ENCODE results near the gene TRPC4. TPM values are rescaled to one million over a fixed set of nuclear protein-coding genes. Genes with fewer than 3 reads are reported as not detected.
"Not testable (repeated sequence)": the region's sequence is repeated elsewhere in the genome, so short reads cannot be mapped to it uniquely, and the experiment has no call there.

The TRPC4 gene
- total RNA-seq, 2 experiments from 2014 or later = not detected

DNA sequence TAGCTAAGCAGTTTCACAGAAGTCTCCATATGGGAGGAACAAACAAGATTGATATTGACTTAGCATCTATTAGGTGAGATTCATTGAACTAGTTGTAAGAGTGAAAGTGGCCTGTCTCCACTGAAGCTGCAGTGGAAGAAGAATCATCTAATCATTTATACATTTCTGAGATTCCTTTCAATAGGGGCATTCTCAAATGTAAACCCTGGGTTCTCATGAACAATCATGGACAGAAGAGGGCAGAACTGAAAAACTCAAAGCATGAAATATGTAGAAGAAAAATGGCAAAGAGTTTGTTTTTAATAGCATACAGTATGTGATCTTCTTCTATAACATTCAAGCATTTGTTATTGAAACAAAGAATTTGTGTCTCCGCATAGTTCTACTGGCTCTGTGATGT is 253.4 kb downstream of the TRPC4 start:
- no peak overlapping the region for H3K4me3 Mint-ChIP-seq
- H3K36me3 Mint-ChIP-seq = no peaks in the 10 kb centered on the region
- no peak for ATAC-seq (ENCODE audit: low read depth)

DNA sequence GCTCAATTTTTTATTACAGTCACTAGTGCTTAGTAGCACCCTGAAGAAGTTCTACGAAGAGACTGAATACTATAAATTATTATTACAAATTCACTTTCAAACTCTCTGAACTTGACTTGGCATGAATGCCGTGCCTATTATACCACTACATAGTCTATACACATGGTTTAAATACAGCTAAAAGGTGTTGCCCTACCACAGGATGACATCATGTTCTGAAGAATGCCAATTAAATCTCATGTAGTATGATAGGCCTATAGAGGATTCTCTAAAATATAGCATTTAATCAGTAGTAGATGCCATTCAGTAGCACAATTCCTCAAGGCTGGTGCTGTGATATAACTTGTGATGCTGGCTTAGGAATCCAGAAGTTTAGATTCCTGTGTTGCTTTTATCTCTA is 254.3 kb downstream of the TRPC4 start:
- DNase-seq (no peak), ATAC-seq (ENCODE audit: low read depth) (no peak)
- no peaks in the 10 kb centered on the region for H3K27me3 Mint-ChIP-seq
- peaks cover 2% of the 10 kb centered on the region for H3K9me3 Mint-ChIP-seq
- no peak overlapping the region for H3K4me3 Mint-ChIP-seq
- POLR2A ChIA-PET = no interaction called here
- no peaks in the 10 kb centered on the region for H3K4me1 Mint-ChIP-seq
- H3K27ac Mint-ChIP-seq = no peak overlapping the region
- H3K36me3 Mint-ChIP-seq = no peaks in the 10 kb centered on the region

More for the DNA sequence above, 253.4 kb downstream of the TRPC4 start:
- Mint-ChIP-seq H3K9me3 (peaks cover 2% of the 10 kb centered on the region), H3K4me1 (no peaks in the 10 kb centered on the region), H3K27ac (no peak overlapping the region), H3K27me3 (no peaks in the 10 kb centered on the region)
- DNase-seq = no peak
- POLR2A ChIA-PET = no interaction called here

GRCh38 chr13:37613638-37614037 is 255.9 kb downstream of the TRPC4 start:
- Mint-ChIP-seq H3K36me3 (no peaks in the 10 kb centered on the region), H3K9me3 (no peaks in the 10 kb centered on the region)
- POLR2A ChIA-PET = no interaction called here

GRCh38 chr13:37613236-37613635 is 256.3 kb downstream of the TRPC4 start:
- no peaks in the 10 kb centered on the region for H3K36me3 Mint-ChIP-seq
- DNase-seq = no peak
- no peak overlapping the region for H3K27ac Mint-ChIP-seq
- no peaks in the 10 kb centered on the region for H3K4me1 Mint-ChIP-seq
- ATAC-seq (ENCODE audit: low read depth) = no peak
- no peak overlapping the region for H3K4me3 Mint-ChIP-seq
- POLR2A ChIA-PET = no interaction called here
- no peaks in the 10 kb centered on the region for H3K27me3 Mint-ChIP-seq
- H3K9me3 Mint-ChIP-seq = no peaks in the 10 kb centered on the region

More at GRCh38 chr13:37613638-37614037, 255.9 kb downstream of the TRPC4 start:
- H3K4me3 Mint-ChIP-seq = no peak overlapping the region
- no peak overlapping the region for H3K27ac Mint-ChIP-seq
- ATAC-seq (ENCODE audit: low read depth) (no peak), DNase-seq (no peak)
- no peaks in the 10 kb centered on the region for H3K27me3 Mint-ChIP-seq
- H3K4me1 Mint-ChIP-seq = no peaks in the 10 kb centered on the region

- POLR2A ChIA-PET = no interaction called here
- DNase-seq = no peak
- H3K36me3 Mint-ChIP-seq = no peaks in the 10 kb centered on the region
- no peak overlapping the region for H3K4me3 Mint-ChIP-seq
- peaks cover 4% of the 10 kb centered on the region for H3K9me3 Mint-ChIP-seq
- H3K4me1 Mint-ChIP-seq = no peaks in the 10 kb centered on the region
- H3K27ac Mint-ChIP-seq = no peak overlapping the region
- no peak for ATAC-seq (ENCODE audit: low read depth)
- no peaks in the 10 kb centered on the region for H3K27me3 Mint-ChIP-seq
Observed at GRCh38 chr13:37608750-37609339, 260.7 kb downstream of the TRPC4 start.

GRCh38 chr13:37602733-37603381 is 266.7 kb downstream of the TRPC4 start:
- Mint-ChIP-seq H3K4me3 (no peak overlapping the region), H3K4me1 (no peaks in the 10 kb centered on the region), H3K27me3 (no peaks in the 10 kb centered on the region), H3K9me3 (peaks cover 4% of the 10 kb centered on the region), H3K36me3 (no peaks in the 10 kb centered on the region), H3K27ac (no peak overlapping the region)
- DNase-seq (no peak), ATAC-seq (ENCODE audit: low read depth) (no peak)
- POLR2A ChIA-PET = no interaction called here

GRCh38 chr13:37601648-37602440 is 267.7 kb downstream of the TRPC4 start:
- no peak for ATAC-seq (ENCODE audit: low read depth)
- H3K9me3 Mint-ChIP-seq = peaks cover 2% of the 10 kb centered on the region

DNA sequence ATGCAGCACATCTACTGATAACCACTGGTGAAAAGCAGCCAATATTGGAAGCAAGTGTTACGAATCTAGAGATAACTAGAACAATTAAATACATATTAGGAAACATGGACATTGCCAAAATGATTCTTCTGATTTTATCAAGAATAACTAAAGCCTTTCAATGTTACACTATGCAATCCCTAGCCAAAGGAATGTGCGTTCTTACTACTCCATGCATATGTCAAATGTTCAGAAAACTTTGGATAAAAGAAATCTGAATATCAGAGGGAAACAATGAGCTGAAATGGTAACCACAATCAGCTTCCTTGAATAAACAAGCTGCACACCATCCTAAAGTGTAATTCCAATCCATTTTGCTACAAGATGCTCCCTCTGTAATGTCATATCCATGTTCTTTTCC is 270.1 kb downstream of the TRPC4 start:
- Mint-ChIP-seq H3K36me3 (no peaks in the 10 kb centered on the region), H3K4me1 (no peaks in the 10 kb centered on the region), H3K9me3 (no peaks in the 10 kb centered on the region), H3K4me3 (no peak overlapping the region), H3K27ac (no peak overlapping the region), H3K27me3 (no peaks in the 10 kb centered on the region)
- no peak for DNase-seq
- ATAC-seq (ENCODE audit: low read depth) = no peak
- POLR2A ChIA-PET = no interaction called here

More at GRCh38 chr13:37601648-37602440, 267.7 kb downstream of the TRPC4 start:
- Mint-ChIP-seq H3K36me3 (no peaks in the 10 kb centered on the region), H3K27me3 (no peaks in the 10 kb centered on the region), H3K4me1 (no peaks in the 10 kb centered on the region), H3K4me3 (no peak overlapping the region), H3K27ac (no peak overlapping the region)
- POLR2A ChIA-PET = no interaction called here
- no peak for DNase-seq

- no peaks in the 10 kb centered on the region for H3K9me3 Mint-ChIP-seq
- no peak within 1 kb of the TSS for H3K27ac Mint-ChIP-seq
- ATAC-seq (ENCODE audit: low read depth) = no peak
- no peaks in the 10 kb centered on the region for H3K27me3 Mint-ChIP-seq
- H3K4me3 Mint-ChIP-seq = no peak within 1 kb of the TSS
- H3K4me1 Mint-ChIP-seq = no peaks in the 10 kb centered on the region
- no peak for DNase-seq
- POLR2A ChIA-PET = no interaction called here
- H3K36me3 Mint-ChIP-seq = no peaks in the 10 kb centered on the region
Observed at GRCh38 chr13:37598597-37598996, 271.0 kb downstream of the TRPC4 start, which contains the start of gene POSTN. TSS of gene POSTN (minus strand) at chr13:37598768. CDS start at chr13:37598726, 42 bp downstream.

DNA sequence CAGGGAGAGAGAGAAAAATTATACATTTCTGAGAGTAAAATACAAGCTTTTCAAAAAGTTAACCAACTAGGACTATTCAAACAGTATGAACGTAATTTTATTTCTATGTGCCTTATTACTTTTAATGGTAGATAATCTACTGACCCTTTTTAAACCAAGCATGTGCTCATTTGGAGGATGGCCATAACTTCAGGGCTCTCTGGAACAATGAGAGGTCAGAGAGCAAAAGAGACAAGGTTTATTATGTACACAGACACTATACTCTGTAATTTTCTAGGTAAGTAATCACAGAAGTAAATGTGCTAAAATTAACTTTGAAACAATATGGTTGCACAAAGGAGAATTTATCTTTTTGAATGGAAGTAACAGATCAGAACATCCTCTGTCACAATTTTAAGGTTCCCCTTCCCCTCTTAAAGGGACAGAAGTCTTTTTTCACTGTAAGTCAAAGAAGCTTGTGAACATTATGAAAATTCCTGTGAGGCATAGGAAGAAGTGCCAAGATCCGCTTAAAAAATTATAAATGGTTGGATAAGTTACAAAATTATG is 272.0 kb downstream of the TRPC4 start:
- Mint-ChIP-seq H3K4me1 (no peaks in the 10 kb centered on the region), H3K36me3 (no peaks in the 10 kb centered on the region), H3K4me3 (no peak overlapping the region), H3K9me3 (no peaks in the 10 kb centered on the region), H3K27me3 (no peaks in the 10 kb centered on the region), H3K27ac (no peak overlapping the region)
- POLR2A ChIA-PET = no interaction called here
- DNase-seq = no peak
- no peak for ATAC-seq (ENCODE audit: low read depth)

DNA sequence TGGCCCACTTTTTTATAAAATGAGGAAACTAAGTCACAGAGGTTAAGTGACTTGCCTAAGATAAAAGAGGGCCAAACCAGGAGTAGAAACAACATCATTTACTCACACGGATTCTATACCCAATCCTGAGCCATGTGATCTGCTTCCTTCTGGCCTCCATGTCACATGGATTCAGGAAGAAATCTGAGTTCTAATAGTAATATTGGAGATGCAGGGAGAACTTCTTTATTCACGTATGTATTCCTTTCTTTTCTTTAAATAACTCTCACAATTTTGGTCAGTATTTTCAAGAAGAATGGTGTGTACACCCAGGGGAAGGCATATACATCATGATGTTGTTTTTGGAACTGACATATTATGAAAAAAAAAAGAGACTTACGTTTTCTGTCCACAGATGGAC is 272.8 kb downstream of the TRPC4 start:
- Mint-ChIP-seq H3K4me3 (no peak overlapping the region), H3K9me3 (no peaks in the 10 kb centered on the region), H3K36me3 (no peaks in the 10 kb centered on the region), H3K4me1 (no peaks in the 10 kb centered on the region), H3K27ac (no peak overlapping the region), H3K27me3 (no peaks in the 10 kb centered on the region)
- ATAC-seq (ENCODE audit: low read depth) (no peak), DNase-seq (no peak)
- POLR2A ChIA-PET = no interaction called here

DNA sequence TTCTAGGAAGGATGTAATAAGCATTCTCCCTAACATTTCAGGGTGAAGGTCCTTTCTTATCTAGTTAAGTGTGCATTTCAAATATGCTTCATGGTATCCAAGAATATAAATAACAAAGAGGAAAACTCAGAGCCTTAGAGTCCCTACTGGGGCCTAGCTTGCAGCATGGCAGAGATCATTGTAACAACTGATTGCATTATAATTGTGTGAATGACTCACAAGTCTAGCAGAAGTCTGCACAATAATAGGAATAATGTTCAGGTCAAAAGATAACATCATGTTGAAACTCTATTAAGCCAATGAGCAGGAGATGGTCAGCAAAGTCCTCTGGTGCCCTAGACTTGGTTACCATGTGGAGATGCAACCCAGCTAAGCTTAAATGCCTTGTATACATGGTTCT is 274.4 kb downstream of the TRPC4 start:
- POLR2A ChIA-PET = no interaction called here
- Mint-ChIP-seq H3K9me3 (no peaks in the 10 kb centered on the region), H3K36me3 (no peaks in the 10 kb centered on the region), H3K4me3 (no peak overlapping the region), H3K27me3 (no peaks in the 10 kb centered on the region), H3K27ac (no peak overlapping the region), H3K4me1 (no peaks in the 10 kb centered on the region)
- ATAC-seq (ENCODE audit: low read depth) = no peak
- no peak for DNase-seq

DNA sequence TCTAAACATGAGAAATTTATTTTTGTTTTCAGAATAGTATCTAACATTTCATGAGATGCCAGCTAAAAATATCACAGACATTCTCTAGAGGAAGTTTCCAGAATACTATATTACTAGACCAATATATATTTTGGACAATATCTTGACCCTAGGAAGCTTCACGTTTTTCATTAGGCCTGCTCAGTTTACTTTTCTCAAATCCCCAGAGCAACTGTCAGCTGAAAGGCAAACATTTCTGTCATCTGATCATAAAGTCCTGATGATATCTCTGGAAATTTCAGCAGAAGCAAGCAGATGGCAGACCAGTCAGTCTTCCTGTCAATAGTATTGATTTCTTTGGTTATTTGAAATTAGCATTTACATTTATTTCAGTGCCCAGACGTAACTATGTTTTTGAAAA is 275.0 kb downstream of the TRPC4 start:
- POLR2A ChIA-PET = no interaction called here
- H3K27me3 Mint-ChIP-seq = no peaks in the 10 kb centered on the region
- H3K27ac Mint-ChIP-seq = no peak overlapping the region
- no peaks in the 10 kb centered on the region for H3K4me1 Mint-ChIP-seq
- DNase-seq (no peak), ATAC-seq (ENCODE audit: low read depth) (no peak)
- H3K36me3 Mint-ChIP-seq = no peaks in the 10 kb centered on the region
- no peak overlapping the region for H3K4me3 Mint-ChIP-seq
- no peaks in the 10 kb centered on the region for H3K9me3 Mint-ChIP-seq

DNA sequence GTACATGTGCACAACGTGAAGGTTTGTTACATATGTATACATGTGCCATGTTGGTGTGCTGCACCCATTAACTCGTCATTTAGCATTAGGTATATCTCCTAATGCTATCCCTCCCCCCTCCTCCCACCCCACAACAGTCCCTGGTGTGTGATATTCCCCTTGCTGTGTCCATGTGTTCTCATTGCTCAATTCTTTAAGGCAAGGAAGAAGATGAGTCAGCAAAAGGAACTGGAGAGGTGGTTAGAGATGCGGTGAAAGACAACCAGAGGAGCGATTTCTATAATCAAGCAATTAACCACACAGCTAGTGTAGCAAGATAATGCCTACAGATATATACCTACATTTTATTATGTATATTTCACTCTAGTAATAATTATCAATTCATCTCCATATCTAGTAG is 280.2 kb downstream of the TRPC4 start:
- H3K36me3 Mint-ChIP-seq; POLR2A ChIA-PET; H3K9me3 Mint-ChIP-seq; H3K4me1 Mint-ChIP-seq; DNase-seq; H3K27ac Mint-ChIP-seq; ATAC-seq (ENCODE audit: low read depth); H3K27me3 Mint-ChIP-seq; H3K4me3 Mint-ChIP-seq: not testable (repeated sequence)
